Activated T-helper 1 cell treated with anti-CD3 and anti-CD28 coated beads, Interleukin-12 subunit alpha, Interleukin-12 subunit beta, Interleukin-2, Interleukin-4 antibody, amounts not matched to agents 30 ng/mL and 10 ng/mL and 1 ng/mL, durations not matched to agents 14 hours and 24 hours and 36 hours (primary cell): ENCODE results near the gene SIMC1. TPM values are rescaled to one million over a fixed set of nuclear protein-coding genes. Genes with fewer than 3 reads are reported as not detected.

ENCODE experiments used
- DNase-seq: peaks from one replicate; pipeline ENCODE4 v3.0.0; 2021; ENCODE audit warnings: low spot score
- H3K27ac Mint-ChIP-seq: one replicate; pipeline ENCODE4 v1.8.0; 2021; ENCODE audit warnings: mild to moderate bottlenecking, mixed read lengths
- H3K27me3 Mint-ChIP-seq: one replicate; pipeline ENCODE4 v1.8.0; 2022; ENCODE audit warnings: mild to moderate bottlenecking, moderate library complexity, mixed read lengths; ENCODE audit not compliant: insufficient read depth
- H3K36me3 Mint-ChIP-seq: one replicate; pipeline ENCODE4 v1.8.0; 2021; ENCODE audit warnings: low read depth, mixed read lengths
- H3K4me1 Mint-ChIP-seq: one replicate; pipeline ENCODE4 v1.8.0; 2021; ENCODE audit warnings: low read depth, mixed read lengths
- H3K4me3 Mint-ChIP-seq: one replicate; pipeline ENCODE4 v1.8.0; 2021; ENCODE audit warnings: mild to moderate bottlenecking, moderate library complexity, mixed read lengths
- H3K9me3 Mint-ChIP-seq: one replicate; pipeline ENCODE4 v1.8.0; 2021; ENCODE audit warnings: mixed read lengths
- intact Hi-C: fragments of 100-400 bp; cut with micrococcal nuclease; formaldehyde crosslinking; loops from one replicate; pipeline ENCODE4 v1.15.1; 2024
- total RNA-seq: library from RNA; stranded (reverse); gene quantifications from 2 replicates; pipeline ENCODE4 v1.2.3, GENCODE V29; 2022

SIMC1 gene
- total RNA-seq, 1 donor from 2014 or later = 36.7 TPM

DNA sequence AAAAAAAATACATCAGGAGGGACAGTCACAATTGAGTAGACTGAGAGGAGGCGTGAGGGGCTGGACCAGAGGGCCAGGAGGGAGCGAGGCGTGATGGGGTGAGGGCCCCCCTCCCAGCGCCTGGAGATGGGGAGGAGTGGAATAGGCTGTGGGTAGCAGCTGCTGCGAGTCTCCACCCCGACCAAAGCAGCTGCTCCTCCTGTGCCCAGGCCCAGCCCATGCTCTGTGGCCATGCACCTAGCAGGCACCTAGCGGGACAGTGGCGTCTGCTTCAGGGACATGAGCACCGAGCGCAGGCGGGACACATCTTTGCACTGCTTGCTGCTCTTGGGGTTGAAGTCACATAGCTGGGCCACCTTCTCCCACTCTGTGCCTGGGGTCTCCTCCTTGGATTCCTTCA is 154.3 kb downstream of the SIMC1 start:
- no peak overlapping the region for H3K27ac Mint-ChIP-seq
- no peaks in the 10 kb centered on the region for H3K9me3 Mint-ChIP-seq
- H3K27me3 Mint-ChIP-seq = no peaks in the 10 kb centered on the region
- no peak overlapping the region for H3K4me3 Mint-ChIP-seq
- peaks cover 13% of the 10 kb centered on the region for H3K36me3 Mint-ChIP-seq
- no peak for DNase-seq
- peaks cover 24% of the 10 kb centered on the region for H3K4me1 Mint-ChIP-seq
- intact Hi-C loops = no loop called here

DNA sequence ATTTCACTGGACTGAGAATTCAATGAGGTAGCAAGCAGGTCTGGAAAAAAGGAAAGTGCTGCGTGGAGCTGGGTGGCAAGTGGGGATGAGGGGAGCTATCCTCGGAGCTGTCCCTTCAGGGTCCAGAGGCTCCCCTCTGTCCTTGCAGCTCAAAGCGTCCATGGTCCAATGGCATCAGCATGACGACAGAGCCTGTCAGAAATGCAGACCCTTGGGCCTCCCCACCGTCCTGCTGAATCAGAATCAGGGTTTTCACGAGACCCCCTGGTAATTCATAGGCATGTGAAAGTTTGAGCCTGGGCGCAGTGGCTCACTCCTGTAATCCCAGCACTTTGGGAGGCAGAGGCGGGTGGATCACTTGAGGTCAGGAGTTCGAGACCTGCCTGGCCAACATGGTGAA is 155.9 kb downstream of the SIMC1 start:
- Mint-ChIP-seq H3K9me3 (no peaks in the 10 kb centered on the region), H3K27me3 (no peaks in the 10 kb centered on the region), H3K36me3 (peaks cover 14% of the 10 kb centered on the region), H3K4me3 (no peak overlapping the region), H3K4me1 (peaks cover 19% of the 10 kb centered on the region), H3K27ac (no peak overlapping the region)
- no peak for DNase-seq
- intact Hi-C loops = no loop called here

DNA sequence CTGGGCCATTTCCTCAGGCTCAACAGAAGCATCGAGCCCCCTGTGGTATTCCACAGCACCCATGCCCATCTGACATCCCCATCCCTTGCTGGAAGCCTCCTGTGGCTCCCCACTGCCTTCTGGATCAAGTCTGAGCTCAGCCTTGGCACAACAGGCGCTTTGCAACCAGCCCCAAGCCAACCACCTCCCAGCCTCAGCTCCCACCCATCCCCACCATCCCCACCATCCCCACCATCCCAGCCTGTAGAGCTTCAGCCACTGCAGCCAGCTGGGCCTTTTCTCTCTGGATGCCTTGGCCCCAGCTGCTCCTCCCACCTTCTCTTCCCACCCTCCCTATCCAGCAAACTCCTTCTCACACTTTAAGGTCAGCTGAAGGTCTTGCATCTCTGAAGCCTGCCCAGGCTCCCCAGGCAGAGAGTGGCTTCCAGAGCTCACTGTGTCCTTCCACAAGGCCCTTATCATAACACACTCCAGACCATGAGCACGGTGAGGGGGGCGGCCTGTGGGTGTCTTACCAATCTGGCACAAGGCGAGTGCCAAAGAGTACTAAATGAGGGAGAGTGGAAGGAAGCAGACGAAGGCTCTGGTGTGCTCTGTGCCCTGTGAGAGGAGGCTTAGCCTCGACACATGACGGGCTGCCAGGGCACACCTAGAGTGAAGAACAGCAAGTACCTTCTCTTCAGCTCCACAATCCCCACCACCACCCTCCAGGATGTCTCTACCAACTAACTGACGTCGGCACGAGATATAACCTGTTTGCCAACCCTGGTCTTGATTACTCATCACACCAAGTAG is 156.9 kb downstream of the SIMC1 start:
- Mint-ChIP-seq H3K27me3 (no peaks in the 10 kb centered on the region), H3K4me3 (no peak overlapping the region), H3K9me3 (no peaks in the 10 kb centered on the region), H3K27ac (no peak overlapping the region), H3K4me1 (peaks cover 14% of the 10 kb centered on the region), H3K36me3 (peaks cover 14% of the 10 kb centered on the region)
- intact Hi-C loops = no loop called here
- DNase-seq = no peak

Other genes starting within 250 kb of the SIMC1 start
- 60.9 and 63.4 TPM in 2 replicates for gene KIAA1191, start 123.3 kb downstream of the SIMC1 start, total RNA-seq
- gene ARL10, start 127.1 kb downstream of the SIMC1 start, total RNA-seq = 19.4 and 22.3 TPM in 2 replicates
- gene NOP16, start 150.2 kb downstream of the SIMC1 start, total RNA-seq = 111 TPM in 2 replicates
- 93.2 and 93.5 TPM in 2 replicates for gene HIGD2A, start 150.3 kb downstream of the SIMC1 start, total RNA-seq
- 71.6 and 84.0 TPM in 2 replicates for gene CLTB, start 178.1 kb downstream of the SIMC1 start, total RNA-seq
- gene FAF2, start 210.0 kb downstream of the SIMC1 start, total RNA-seq = 46.0 and 47.3 TPM in 2 replicates